HG02588 (cell line): ENCODE data around the gene CTIF.

Experiments
- ATAC-seq: cut with Tn5 transposase; IDR thresholded peaks from one replicate; pipeline ENCODE4 v1.9.1; 2021; ENCODE audit warnings: mild to moderate bottlenecking, moderate library complexity; ENCODE audit not compliant: unreplicated experiment

CTIF gene

DNA sequence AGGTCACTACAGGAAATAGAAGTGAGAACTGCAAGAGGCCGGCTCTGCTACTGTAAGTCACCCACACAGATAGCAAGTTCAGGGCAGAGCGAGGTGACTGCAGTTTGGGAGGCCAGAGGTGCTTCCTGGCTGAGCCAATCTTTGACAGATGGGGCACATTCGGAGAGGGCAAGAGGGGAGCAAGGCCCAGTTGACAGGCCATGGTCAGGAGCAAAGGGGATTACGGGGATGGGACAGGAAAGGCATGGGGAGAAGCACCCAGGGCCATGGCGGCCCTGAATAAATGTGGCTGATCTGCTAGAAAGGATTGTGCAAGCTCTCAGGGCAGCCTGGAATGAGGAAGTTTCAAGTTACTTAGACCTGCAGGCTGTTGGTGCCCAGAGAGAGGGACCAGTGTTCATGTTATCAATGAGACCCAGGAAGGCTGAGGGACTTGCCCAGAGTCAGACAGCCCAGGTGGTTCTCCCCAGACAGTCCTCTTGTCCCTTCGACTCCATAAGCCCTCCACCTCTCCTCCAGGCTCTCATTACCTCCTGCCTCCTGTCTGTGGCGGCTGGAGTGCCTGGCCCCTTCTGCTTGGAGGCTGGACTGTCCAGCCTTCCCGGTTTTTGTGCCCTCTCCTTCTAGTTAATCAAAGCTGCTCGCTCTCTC, 123.3 kb downstream of the CTIF start:
- ATAC-seq, result no peak

- ATAC-seq, result no peak
These were observed 124.5 kb downstream of the CTIF start for GRCh38 chr18:48663096-48663930.

DNA sequence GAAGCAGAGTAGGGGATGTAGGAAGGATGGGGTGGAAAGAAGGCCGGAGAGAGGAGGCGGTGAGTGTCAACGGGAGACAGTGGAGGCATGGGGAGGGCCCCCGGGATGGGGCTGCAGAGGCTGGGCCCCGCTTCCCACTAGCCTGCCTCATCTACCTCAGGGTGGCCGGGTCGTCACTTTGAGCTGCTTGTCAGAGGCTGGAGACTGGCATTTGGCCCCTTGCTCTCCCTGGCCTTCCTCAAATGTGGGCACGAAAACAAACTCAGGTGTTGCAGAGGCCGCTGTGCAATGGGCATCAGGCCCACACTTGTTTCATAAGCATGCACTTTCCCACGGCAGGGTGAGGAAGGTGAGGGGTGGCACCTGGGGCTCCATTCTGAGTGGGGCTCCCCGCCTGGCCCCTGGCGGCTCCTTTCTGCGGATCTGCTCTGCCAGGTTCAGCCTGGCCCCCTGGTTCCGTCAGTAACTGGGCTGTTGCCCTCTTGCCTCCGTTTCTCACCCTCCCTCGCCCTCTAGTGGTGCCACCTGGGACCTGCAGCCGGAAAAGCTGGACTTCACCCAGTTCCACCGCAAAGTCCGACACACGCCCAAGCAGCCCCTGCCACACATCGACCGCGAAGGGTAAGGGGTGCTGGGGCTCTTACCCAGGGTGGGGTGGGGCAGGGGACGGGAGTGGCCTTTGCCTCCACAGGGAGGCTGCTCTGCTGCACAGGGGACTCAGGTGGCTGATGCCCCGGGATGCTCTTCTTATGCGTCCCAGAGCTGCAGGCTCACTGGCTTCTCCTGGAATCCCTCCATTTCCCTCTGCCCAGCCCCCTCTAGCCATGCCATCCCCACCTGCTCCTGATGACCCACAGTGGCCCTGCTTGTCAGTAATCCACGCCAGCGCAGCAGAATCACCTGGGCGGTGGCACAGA, 125.4 kb downstream of the CTIF start:
- ATAC-seq, result no peak

DNA sequence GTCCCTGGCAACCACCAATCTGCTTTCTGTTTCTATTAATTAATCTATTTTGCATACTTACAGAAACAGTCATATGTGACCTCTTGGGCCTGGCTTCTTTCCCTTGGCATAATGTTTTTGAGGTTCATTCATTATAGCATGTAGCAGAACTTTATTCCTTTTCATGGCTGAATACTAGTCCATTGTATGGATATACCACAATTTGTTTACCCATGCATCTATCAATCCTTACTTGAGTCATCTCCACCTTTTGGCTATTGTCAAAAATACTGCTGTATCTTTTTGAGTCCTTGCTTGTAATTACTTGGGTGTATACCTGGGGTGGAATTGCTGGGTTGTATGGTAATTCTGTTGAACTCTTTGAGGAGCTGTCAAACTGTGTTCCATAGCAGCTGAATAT, 126.8 kb downstream of the CTIF start:
- ATAC-seq, result no peak

DNA sequence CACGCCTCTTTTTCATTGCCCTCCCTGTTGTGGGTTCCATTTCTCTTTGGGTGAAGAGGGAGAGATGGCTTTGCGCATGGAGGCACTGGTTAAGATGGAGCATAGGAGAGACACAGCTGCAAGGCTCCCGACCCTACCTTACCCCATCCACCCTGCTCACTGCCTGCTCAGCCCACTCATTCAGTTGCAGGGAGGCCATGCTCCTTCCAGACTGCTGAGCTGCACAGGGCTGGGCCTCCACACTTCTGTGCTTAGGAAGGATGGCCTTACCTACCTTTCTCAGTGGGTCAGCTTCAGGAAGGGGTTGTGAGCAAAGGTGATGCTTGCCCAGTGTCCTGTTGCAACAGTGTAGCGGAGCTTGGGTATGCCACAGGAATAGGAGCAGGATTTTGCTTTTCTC, 127.8 kb downstream of the CTIF start:
- no peak for ATAC-seq

GRCh38 chr18:48667276-48668254, 128.7 kb downstream of the CTIF start:
- ATAC-seq, result peak; percentile 45

DNA sequence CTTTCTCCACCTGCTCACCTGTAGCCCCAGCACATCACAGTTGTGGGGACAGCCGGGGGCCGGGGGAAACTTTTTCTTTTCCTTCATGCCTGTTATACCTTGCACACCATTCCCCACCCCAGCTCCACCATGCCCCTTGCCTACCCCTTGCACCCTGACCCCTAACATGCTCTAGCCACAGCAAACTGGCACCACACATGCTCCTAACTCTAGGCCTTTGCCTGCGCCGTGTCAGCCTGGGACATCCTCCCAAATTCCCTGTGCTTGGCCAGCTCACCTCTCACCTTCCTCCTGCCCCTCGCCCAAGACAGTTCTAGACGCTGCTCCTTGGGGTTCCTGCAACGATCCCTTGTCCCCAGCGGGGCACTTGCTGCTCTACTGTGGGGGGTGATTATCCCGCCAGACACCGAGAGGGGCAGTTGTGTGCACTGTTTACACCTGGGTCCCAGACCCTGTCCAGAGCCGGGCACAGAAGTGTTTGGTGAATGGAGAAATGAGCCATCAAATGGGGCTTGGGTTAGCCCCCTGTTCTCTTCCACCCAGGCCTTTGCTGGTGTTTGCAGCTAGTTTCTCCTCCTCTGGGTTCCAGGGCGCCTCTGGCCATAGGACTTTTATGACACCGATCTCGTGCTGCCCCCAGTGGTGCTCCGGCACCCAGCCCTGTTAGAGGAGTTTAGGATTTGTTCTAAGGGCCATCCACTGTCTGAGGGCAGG, 129.8 kb downstream of the CTIF start:
- ATAC-seq, result no peak

GRCh38 chr18:48669180-48669675, 130.4 kb downstream of the CTIF start:
- ATAC-seq, result no peak

- ATAC-seq, result no peak
These were observed 131.3 kb downstream of the CTIF start for GRCh38 chr18:48669991-48670750.

DNA sequence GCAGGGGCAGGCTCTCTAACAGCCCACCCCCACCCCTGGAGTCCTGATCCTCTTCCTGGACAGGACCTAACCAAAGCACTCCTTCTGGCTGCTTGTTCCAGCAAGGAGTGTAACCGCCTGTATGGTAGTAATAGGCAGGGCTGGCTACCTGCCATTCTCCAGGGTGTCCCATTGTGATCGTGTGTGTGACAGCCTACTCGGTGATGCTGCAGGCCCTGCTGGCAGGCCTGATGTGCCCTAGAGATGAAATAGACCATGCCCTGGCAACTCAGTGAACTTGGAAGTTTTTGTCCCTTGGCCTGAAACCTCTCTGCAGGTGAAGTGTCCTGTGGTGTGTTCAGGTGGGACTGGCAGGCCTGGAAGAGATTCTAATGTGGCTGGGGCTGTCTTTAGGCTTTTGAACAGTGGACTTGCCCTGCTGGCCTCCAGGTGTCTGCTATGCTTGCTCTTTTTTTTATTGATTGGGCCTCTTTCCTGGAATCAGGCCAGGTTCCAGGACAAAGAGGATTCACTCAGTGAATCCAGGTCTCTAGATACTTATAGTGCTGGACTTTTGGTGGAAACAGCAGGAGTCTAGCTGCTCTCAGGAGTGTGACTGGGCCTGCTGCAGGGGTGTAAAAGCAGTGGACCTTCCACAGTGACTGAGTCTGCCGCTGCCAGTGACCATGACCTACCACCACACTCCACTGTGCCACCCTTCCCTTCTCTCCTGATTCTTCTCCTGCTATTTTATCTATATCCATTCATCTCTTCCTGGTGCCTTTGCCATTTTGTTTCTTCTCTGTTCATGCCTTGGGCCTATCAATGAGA, 132.1 kb downstream of the CTIF start:
- no peak for ATAC-seq

- no peak for ATAC-seq
These were observed 132.7 kb downstream of the CTIF start for GRCh38 chr18:48671561-48671945.

DNA sequence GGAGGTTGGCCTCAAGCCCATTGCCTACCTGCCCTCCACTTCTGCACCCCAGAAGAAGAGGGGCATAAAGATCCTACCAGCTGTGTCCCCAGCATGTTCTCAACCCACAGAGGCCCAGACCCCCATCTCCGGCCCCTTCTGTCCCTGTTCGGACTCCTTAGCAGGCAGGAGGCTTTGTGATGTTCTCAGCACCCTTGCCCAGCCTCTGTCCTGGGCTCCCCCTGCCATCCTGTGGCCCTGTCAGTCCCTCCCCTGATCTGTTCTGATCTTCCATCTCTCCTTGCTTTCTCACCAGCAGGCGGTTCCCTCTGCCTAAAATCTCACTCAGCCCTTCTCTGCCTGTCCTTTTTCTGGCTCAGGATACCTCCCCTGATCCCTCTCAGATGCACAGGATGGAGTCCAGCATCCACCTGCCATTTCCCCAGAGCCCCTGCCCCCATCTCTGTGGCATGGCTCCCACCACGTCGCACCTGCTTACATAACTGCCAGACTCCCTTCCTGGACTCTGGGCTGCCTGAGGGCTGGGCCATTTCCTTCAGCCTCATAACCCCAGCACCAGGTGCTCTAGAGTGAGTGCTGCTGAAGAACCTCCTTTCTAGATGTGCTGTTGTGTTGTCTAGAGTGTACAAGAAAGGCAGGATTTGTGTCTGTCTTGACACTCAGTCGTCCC, 134.0 kb downstream of the CTIF start:
- no peak for ATAC-seq

DNA sequence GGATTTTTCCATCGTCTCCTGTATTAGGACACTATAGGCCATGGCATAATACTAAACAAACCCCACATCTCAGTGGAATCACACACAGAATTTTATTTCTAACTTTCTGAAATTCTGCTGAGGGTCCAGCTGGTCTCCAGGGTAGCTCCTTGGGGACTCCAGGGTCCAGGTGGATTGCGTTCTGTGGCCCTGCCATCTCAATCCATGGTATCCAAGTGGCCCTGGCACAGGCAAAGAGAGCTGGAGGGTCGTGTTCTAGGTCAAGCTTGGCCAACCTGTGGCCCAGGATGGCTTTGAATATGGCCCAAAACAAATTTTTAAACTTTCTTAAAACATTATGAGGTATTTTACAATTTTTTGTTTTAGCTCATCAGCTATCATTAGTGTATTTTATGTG, 134.6 kb downstream of the CTIF start:
- no peak for ATAC-seq

DNA sequence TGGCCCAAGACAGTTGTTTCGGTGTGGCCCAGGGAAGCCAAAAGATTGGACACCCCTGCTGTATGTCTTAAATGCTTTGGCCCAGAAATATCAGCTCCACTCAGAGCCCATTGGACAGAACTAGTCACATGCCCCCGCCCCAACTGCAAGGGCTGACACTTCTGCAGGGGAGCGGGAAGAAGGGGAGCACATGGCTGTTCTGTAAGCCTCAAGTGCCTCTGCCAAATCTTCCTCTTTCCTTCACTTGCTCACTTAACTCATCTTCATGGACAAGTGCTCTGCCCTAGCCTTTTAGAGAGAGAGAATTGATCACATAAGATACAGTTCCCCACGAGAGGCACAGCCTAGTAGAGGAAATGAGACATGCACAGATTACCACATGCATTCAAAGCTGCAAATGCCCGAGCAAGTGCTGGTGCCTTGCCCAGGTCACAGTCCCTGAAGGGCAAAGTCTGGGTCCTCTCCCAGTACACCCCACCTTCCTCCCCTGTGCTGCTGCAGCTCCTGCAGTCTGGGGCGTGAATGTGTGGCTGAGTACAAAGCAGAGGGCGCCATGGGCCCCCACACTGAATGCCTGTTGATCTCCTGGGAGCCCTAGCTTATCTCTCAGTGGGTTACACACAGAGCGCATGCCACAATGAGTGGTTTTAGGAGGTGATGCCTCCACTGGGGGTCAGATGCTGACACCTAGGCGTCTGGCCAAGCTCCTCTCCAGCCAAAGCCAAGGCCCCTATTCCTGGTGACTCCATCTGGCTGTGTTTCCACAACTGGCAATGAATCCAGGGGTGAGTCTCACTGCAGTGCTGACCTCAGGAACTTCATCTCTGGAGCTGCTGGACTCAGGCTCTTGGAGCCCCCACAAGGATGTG, 135.3 kb downstream of the CTIF start:
- no peak for ATAC-seq

- no peak for ATAC-seq
These were observed 136.0 kb downstream of the CTIF start for GRCh38 chr18:48674758-48675351.

- ATAC-seq, result peak; percentile 76
These were observed 136.5 kb downstream of the CTIF start for GRCh38 chr18:48675352-48675761.
